22Rv1 (cell line): ENCODE data around the gene WDFY1.

ENCODE experiments used
- H3K27ac ChIP-seq: fragments of 450-650 bp; 2 replicates; pipeline ENCODE4 v1.5.1; 2017
- CTCF ChIP-seq: fragments of 450-650 bp; IDR thresholded peaks from 2 replicates; pipeline ENCODE4 v1.5.1; 2017; ENCODE audit warnings: mild to moderate bottlenecking
- ZFX ChIP-seq: fragments of 450-650 bp; IDR thresholded peaks from 2 replicates; pipeline ENCODE4 v1.6.1; 2017; ENCODE audit warnings: antibody characterized with exemption, borderline replicate concordance

Gene WDFY1

GRCh38 chr2:223981241-223981640, 36.1 kb upstream of the WDFY1 start:
- TF ChIP-seq CTCF = no peak
- TF ChIP-seq ZFX = no peak
- no peak overlapping the region for H3K27ac ChIP-seq

GRCh38 chr2:223980803-223981202, 35.7 kb upstream of the WDFY1 start:
- TF ChIP-seq ZFX = no peak
- TF ChIP-seq CTCF = no peak
- H3K27ac ChIP-seq = no peak overlapping the region

- H3K27ac ChIP-seq = no peak overlapping the region
- TF ChIP-seq CTCF (no peak), ZFX (no peak)
Measured at GRCh38 chr2:223980397-223980735, 35.2 kb upstream of the WDFY1 start.

GRCh38 chr2:223979730-223980396, 34.7 kb upstream of the WDFY1 start:
- no peak overlapping the region for H3K27ac ChIP-seq
- TF ChIP-seq CTCF (no peak), ZFX (no peak)

GRCh38 chr2:223978451-223978850, 33.3 kb upstream of the WDFY1 start:
- TF ChIP-seq ZFX (no peak), CTCF (no peak)
- no peak overlapping the region for H3K27ac ChIP-seq

- no peak overlapping the region for H3K27ac ChIP-seq
Measured at GRCh38 chr2:223976635-223977226, 31.6 kb upstream of the WDFY1 start.

More at GRCh38 chr2:223976635-223977226, 31.6 kb upstream of the WDFY1 start:
- TF ChIP-seq ZFX (no peak), CTCF (no peak)
